ENCODE data around the gene CHD9.

CHD9 gene

GRCh38 chr16:53126390-53126789 lies 71.6 kb downstream of the CHD9 start:
- no peak overlapping the region for H3K4me3 ChIP-seq (ENCODE audit: low read depth, low read length)
- TF ChIP-seq, protein P1, sequence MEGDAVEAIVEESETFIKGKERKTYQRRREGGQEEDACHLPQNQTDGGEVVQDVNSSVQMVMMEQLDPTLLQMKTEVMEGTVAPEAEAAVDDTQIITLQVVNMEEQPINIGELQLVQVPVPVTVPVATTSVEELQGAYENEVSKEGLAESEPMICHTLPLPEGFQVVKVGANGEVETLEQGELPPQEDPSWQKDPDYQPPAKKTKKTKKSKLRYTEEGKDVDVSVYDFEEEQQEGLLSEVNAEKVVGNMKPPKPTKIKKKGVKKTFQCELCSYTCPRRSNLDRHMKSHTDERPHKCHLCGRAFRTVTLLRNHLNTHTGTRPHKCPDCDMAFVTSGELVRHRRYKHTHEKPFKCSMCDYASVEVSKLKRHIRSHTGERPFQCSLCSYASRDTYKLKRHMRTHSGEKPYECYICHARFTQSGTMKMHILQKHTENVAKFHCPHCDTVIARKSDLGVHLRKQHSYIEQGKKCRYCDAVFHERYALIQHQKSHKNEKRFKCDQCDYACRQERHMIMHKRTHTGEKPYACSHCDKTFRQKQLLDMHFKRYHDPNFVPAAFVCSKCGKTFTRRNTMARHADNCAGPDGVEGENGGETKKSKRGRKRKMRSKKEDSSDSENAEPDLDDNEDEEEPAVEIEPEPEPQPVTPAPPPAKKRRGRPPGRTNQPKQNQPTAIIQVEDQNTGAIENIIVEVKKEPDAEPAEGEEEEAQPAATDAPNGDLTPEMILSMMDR (IDR thresholded peaks at IDR 0.05; ENCODE audit: borderline replicate concordance, insufficient read depth, low read depth, low read length): no peak

DNA sequence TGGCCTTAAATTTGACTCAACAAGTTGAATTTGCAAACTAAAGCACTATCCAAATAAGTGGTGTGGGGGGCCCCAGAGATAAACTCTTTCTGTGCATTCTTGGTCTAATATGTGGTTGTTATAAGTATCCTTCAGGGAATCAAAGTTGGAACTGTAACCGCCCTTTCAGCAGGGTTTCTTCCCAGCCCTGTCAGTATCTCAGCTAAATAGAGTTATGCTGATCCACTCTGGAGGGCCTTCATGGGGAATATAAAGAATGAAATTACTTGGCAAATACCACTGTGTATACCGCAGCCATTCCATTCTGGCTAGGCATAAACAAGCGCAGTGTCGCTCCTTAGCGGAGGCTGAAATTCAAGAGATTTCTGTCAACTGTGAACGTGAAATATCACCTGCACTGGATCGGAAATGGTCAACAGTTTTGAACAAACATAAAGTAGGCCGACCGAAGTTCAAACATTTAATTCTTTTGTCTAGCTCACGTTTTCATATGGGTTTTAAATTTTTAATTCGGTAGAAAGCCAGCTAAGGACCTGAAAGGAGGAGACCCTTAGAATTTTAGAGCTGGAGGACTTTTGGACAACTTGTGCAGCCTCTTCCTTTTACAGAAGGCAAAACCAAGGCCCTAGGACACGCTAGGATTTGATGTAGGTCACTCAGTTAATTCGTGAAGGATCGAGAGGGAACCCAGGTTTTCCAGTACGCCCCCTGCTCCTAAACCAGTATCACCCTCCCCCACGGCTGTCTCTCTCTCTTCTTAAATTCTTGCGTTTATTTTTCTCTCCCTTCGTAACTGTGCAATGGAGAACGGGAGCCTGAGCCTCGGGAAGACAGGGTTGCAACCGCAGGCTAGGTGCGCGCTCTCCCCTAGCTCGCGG lies 74.7 kb downstream of the CHD9 start:
- TF ChIP-seq, protein P1 (IDR thresholded peaks at IDR 0.05; ENCODE audit: borderline replicate concordance, insufficient read depth, low read depth, low read length): no peak
- peak overlapping the region; percentile 91 for H3K4me3 ChIP-seq (ENCODE audit: low read depth, low read length)

DNA sequence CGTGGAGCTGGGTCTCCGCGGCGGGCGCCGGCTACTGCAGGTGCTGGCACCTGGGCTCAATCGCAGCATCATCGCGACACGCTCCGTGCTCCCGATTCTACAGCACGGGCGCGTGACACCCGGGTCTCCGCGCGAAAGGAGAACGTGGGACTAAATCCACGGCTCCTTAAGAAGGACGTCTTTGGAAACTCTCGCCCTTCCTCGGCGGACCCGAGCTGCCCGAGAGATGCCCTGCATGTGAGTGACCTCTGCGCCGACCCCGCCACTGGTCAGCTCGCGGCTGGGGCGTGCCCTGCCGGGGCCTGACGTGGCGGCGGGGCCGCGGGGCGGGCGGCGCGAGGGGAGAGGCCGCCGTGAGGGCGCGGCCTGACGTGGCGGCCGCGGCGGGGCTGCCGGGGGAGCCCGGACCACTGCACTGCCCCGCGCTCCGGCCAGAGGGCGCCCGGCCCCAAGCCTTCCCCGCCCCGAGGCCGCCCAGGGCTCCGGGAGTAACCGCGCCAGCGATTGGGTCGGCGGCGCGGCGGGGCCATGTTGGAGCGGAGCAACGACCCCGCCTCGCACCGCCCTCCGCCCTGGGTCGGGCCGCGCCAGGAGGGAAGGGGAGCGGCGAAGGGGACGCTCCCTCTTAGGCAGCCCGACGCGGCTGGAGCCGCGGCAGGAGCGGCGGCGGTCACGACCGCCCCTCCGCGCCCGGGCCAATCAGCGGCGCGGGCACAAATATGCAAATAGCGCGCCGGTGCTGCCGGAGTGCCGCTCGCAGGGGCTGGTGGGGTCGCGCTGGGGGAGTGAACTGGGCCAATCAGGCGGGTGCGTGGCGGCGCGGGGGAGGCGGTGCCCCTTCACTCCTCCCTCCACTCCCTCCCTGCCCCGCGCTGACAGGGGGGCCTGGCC lies 75.6 kb downstream of the CHD9 start:
- TF ChIP-seq, protein P1 (IDR thresholded peaks at IDR 0.05; ENCODE audit: borderline replicate concordance, insufficient read depth, low read depth, low read length): peak; percentile 78
- peak overlapping the region; percentile 91 for H3K4me3 ChIP-seq (ENCODE audit: low read depth, low read length)

DNA sequence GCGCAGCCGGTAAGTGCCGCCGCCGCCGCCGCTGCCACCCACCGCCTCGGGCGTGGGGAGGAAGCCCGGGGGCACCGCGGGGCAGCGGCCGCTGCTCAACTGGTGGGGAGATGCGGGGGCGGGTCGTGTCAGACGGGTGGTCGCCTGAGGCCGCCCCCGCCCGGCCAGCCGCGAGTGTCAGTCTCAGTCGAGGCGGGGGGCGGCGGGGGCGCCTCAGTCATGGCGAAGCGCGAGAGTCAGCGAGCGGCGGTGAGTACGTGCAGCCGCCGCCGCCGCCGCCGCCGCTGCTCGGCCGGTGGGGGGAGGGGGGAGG lies 76.2 kb downstream of the CHD9 start:
- H3K4me3 ChIP-seq (ENCODE audit: low read depth, low read length): peak overlapping the region; percentile 91
- TF ChIP-seq, protein P1 (IDR thresholded peaks at IDR 0.05; ENCODE audit: borderline replicate concordance, insufficient read depth, low read depth, low read length): no peak

- peak overlapping the region; percentile 91 for H3K4me3 ChIP-seq (ENCODE audit: low read depth, low read length)
- TF ChIP-seq, protein P1 (IDR thresholded peaks at IDR 0.05; ENCODE audit: borderline replicate concordance, insufficient read depth, low read depth, low read length): no peak
These were observed 76.7 kb downstream of the CHD9 start for GRCh38 chr16:53131363-53132071.

DNA sequence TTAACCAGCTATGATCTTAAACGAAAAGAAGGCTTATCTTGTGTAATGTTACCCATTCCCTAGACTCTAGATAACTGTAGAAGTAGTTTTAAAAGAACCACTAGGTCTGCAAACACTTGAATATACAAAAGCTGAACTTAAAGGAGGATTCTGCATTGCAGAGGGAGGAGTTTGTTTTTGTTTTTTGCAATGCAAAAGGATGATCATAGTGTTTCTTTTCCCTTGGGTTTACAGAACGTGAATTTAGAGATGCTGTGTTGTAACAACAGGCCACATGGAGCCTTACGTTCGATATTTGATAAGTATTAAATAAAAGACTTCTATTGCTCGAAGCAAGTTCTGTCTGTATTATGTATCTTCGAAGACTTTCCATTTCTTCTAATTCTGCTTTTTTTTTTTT lies 77.6 kb downstream of the CHD9 start:
- H3K4me3 ChIP-seq (ENCODE audit: low read depth, low read length): no peak overlapping the region
- TF ChIP-seq, protein P1 (IDR thresholded peaks at IDR 0.05; ENCODE audit: borderline replicate concordance, insufficient read depth, low read depth, low read length): no peak
